Measurements from ENCODE around the gene ADAMTS4. TPM values are rescaled to one million over a fixed set of nuclear protein-coding genes. Genes with fewer than 3 reads are reported as not detected.
A peak's percentile ranks its signal among the peaks of the same experiment; 100 is the strongest.

Gene ADAMTS4
- total and polyA plus RNA-seq, 9 of the 15 experiments (the other 6 are each of a cell fraction or from before 2014, with no cell fraction given), result 0.07 to 3.7 (median 0.41) TPM

- TF ChIP-seq THRA (IDR thresholded peaks at IDR 0.05) (no peak), SIN3B (IDR thresholded peaks at IDR 0.05; ENCODE audit: low read depth) (no peak), AFF4 (CRISPR knock-in tag; IDR thresholded peaks at IDR 0.05) (peak; percentile 63), ZBTB1 (CRISPR knock-in tag; IDR thresholded peaks at IDR 0.05; ENCODE audit: borderline replicate concordance, low read depth) (peak; percentile 48; the same call in 1 of the 2 replicates), HEY1 (CRISPR knock-in tag; IDR thresholded peaks at IDR 0.05; ENCODE audit: borderline replicate concordance) (no peak), MTA2 (IDR thresholded peaks at IDR 0.05; ENCODE audit: low read depth) (no peak), ZNF79 (CRISPR knock-in tag; IDR thresholded peaks at IDR 0.05; ENCODE audit: low read depth) (no peak), ZNF655 (CRISPR knock-in tag; IDR thresholded peaks at IDR 0.05) (no peak), ZNF551 (CRISPR knock-in tag; IDR thresholded peaks at IDR 0.05) (no peak), PATZ1 (CRISPR knock-in tag; IDR thresholded peaks at IDR 0.05; ENCODE audit: borderline replicate concordance) (no peak), ZNF124 (CRISPR knock-in tag; IDR thresholded peaks at IDR 0.05) (no peak), RBM34 (IDR thresholded peaks at IDR 0.05; ENCODE audit: borderline replicate concordance, insufficient read depth, low read length) (no peak), HDGF (IDR thresholded peaks at IDR 0.05) (no peak), MBD2 (IDR thresholded peaks at IDR 0.05; ENCODE audit: borderline replicate concordance, low read depth) (peak; percentile 41; the same call in 1 of the 2 replicates), ZNF282 (CRISPR knock-in tag; IDR thresholded peaks at IDR 0.05) (no peak), ATF3 (IDR thresholded peaks at IDR 0.05) (peak; percentile 31; the same call in 1 of the 2 replicates), ATF3 (CRISPR knock-in tag; conservative IDR thresholded peaks at IDR 0.05) (no peak)
Observed at GRCh38 chr1:161177112-161177935, 21.5 kb downstream of the ADAMTS4 start, which contains the start of gene B4GALT3 (continued).
